Mesendoderm (in vitro differentiated cells): ENCODE data around the gene SMIM22.

ENCODE experiments used
- DNase-seq: peaks from one replicate; pipeline ENCODE4 v3.0.0; 2013
- H2AK5ac ChIP-seq: 2 replicates; pipeline ENCODE4 v1.6.1; 2013; ENCODE audit warnings: low read length, inconsistent platforms
- H2BK120ac ChIP-seq: 2 replicates; pipeline ENCODE4 v1.6.1; 2013; ENCODE audit warnings: low read depth, mild to moderate bottlenecking, low read length, moderate library complexity, mixed read lengths
- H2BK15ac ChIP-seq: replicated peaks from 2 replicates; pipeline ENCODE4 v1.6.1; 2013; ENCODE audit warnings: low read depth, mild to moderate bottlenecking, moderate library complexity
- H2BK5ac ChIP-seq: 2 replicates; pipeline ENCODE4 v1.6.1; 2013; ENCODE audit warnings: low read length, inconsistent platforms
- H3K18ac ChIP-seq: 2 replicates; pipeline ENCODE4 v1.6.1; 2013; ENCODE audit warnings: mild to moderate bottlenecking, low read length, mixed read lengths
- H3K23ac ChIP-seq: one replicate; pipeline ENCODE4 v1.6.1; 2013; ENCODE audit warnings: low read length
- H3K27ac ChIP-seq: 2 replicates; pipeline ENCODE4 v1.5.1; 2013; ENCODE audit warnings: low read depth, mild to moderate bottlenecking, inconsistent platforms, low read length, moderate library complexity
- H3K27me3 ChIP-seq: 2 replicates; pipeline ENCODE4 v1.6.1; 2013; ENCODE audit warnings: low read length, control low read depth, mild to moderate bottlenecking, inconsistent platforms; ENCODE audit not compliant: insufficient read depth, poor library complexity
- H3K36me3 ChIP-seq: 2 replicates; pipeline ENCODE4 v1.6.1; 2013; ENCODE audit warnings: low read length, inconsistent platforms; ENCODE audit not compliant: control insufficient read depth, insufficient read depth
- H3K4ac ChIP-seq: one replicate; pipeline ENCODE4 v1.6.1; 2013; ENCODE audit warnings: low read depth, mild to moderate bottlenecking, low read length, moderate library complexity
- H3K4me1 ChIP-seq: 2 replicates; pipeline ENCODE4 v1.6.1; 2013; ENCODE audit warnings: low read depth, low read length, inconsistent platforms; ENCODE audit not compliant: control insufficient read depth
- H3K4me2 ChIP-seq: 2 replicates; pipeline ENCODE4 v1.6.1; 2013; ENCODE audit warnings: low read length
- H3K4me3 ChIP-seq: 2 replicates; pipeline ENCODE4 v1.5.1; 2013; ENCODE audit warnings: mild to moderate bottlenecking, low read length
- H3K56ac ChIP-seq: one replicate; pipeline ENCODE4 v1.6.1; 2013; ENCODE audit warnings: low read length
- H3K79me1 ChIP-seq: 2 replicates; pipeline ENCODE4 v1.6.1; 2013; ENCODE audit warnings: low read length, inconsistent platforms
- H3K79me2 ChIP-seq: 2 replicates; pipeline ENCODE4 v1.6.1; 2013; ENCODE audit warnings: mild to moderate bottlenecking, low read length; ENCODE audit not compliant: control insufficient read depth, insufficient read depth
- H3K9ac ChIP-seq: 2 replicates; pipeline ENCODE4 v1.6.1; 2013; ENCODE audit warnings: low read length, inconsistent platforms
- H4K5ac ChIP-seq: one replicate; pipeline ENCODE4 v1.6.1; 2013; ENCODE audit warnings: low read length
- H4K8ac ChIP-seq: one replicate; pipeline ENCODE4 v1.6.1; 2013; ENCODE audit warnings: low read depth, mild to moderate bottlenecking, control low read depth, low read length, moderate library complexity
- WGBS: extraction: QIAGEN DNeasy Blood & Tissue Kit; methylation state at CpG from one replicate; pipeline ENCODE4 v1.1.7; 2013; ENCODE audit warnings: low lambda C conversion rate, missing lambda C conversion rate; ENCODE audit not compliant: insufficient coverage; ENCODE audit errors: extremely low coverage; 5-methylcytosine and 5-hydroxymethylcytosine counted together

Gene SMIM22

GRCh38 chr16:4775005-4775404 is 20.2 kb upstream of the SMIM22 start:
- Histone ChIP-seq H4K5ac (no peak overlapping the region), H3K18ac (no peak overlapping the region), H3K9ac (no peak overlapping the region), H3K4me1 (no peaks in the 10 kb centered on the region), H3K36me3 (no peaks in the 10 kb centered on the region), H4K8ac (no peak overlapping the region), H3K23ac (no peak overlapping the region), H3K4ac (no peak overlapping the region), H3K27me3 (no peaks in the 10 kb centered on the region), H3K27ac (no peak overlapping the region), H3K79me2 (no peaks in the 10 kb centered on the region), H3K4me3 (no peak overlapping the region), H2BK15ac (no peak overlapping the region), H2BK120ac (no peak overlapping the region), H3K56ac (no peak overlapping the region), H3K79me1 (no peaks in the 10 kb centered on the region), H2AK5ac (no peak overlapping the region), H2BK5ac (no peak overlapping the region), H3K4me2 (no peak overlapping the region)
- DNase-seq: no peak
- no CpG with 5 or more reads among the region's 13 CpGs for whole genome bisulfite sequencing

DNA sequence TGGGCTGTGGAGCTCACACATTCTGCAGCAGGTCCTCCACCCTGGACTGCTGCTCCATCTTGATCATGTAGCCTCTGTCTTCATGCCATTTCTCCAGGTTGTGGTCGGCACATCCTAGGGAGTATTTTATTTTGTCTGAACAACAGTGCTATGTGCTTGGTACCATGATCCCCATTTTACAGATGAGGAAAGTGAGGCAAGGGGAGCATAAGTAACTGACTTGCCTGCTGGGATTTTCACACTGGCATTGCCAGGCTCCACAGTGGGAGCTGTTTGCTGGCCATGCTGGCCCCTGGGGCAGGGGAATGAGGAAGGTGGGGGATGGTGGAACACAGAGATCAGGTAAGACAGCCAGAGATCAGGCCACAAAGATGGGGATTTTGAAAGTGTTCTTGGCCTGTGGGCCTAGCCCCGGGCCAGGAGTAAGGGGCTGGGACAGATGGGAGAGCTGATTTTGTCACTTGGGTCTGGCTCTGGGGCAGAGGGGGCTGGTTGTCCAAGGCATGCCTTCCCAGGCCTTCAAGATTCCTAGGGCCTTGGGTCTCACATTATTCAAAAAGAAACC is 18.9 kb upstream of the SMIM22 start:
- Histone ChIP-seq H4K8ac (no peak overlapping the region), H2BK120ac (no peak overlapping the region), H3K4ac (no peak overlapping the region), H3K27me3 (no peaks in the 10 kb centered on the region), H4K5ac (no peak overlapping the region), H3K36me3 (no peaks in the 10 kb centered on the region), H3K18ac (no peak overlapping the region), H2BK5ac (no peak overlapping the region), H3K56ac (no peak overlapping the region), H3K27ac (no peak overlapping the region), H3K79me1 (no peaks in the 10 kb centered on the region), H3K9ac (no peak overlapping the region), H3K4me2 (no peak overlapping the region), H3K79me2 (no peaks in the 10 kb centered on the region), H3K4me1 (no peaks in the 10 kb centered on the region), H3K4me3 (no peak overlapping the region), H3K23ac (no peak overlapping the region), H2AK5ac (no peak overlapping the region), H2BK15ac (no peak overlapping the region)
- WGBS: no CpG with 5 or more reads among the region's 2 CpGs
- no peak for DNase-seq

DNA sequence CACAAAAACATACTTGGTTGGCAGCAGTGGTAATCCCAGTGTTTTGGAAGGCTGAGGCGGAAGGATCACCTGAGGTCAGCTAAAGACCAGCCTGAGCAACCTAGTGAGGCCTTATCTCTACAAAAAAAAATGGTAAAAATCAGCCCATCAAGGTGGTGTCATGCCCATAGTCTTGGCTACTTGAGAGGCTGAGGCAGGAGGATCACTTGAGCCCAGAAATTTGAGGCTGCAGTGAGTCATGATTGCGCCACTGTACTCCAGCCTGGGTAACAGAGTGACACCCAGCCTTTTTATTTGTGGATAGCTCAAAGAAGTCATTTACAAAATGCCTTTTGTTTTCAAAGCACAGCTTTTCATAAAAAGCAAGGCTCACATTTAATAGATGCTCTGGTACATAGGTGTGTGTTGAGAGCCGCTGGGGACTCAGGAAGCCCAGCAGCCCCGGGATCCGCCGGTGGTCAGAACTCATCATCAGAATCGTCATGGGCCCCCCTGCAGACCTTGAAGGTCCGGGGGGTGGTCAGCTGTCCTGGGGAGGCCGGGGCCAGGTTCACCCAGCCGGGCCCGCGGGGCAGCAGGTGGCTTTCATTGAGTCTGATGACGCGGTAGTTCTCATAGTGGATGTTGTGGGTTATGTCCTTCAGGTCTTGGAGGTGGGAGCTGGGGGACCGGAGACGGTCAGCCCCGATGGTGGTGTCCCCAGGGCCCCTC is 17.7 kb upstream of the SMIM22 start:
- Histone ChIP-seq H3K9ac (no peak overlapping the region), H3K4me3 (no peak overlapping the region), H4K5ac (no peak overlapping the region), H2AK5ac (no peak overlapping the region), H2BK15ac (no peak overlapping the region), H3K79me1 (no peaks in the 10 kb centered on the region), H3K4me2 (no peak overlapping the region), H3K79me2 (no peaks in the 10 kb centered on the region), H3K4ac (no peak overlapping the region), H3K27ac (no peak overlapping the region), H3K18ac (no peak overlapping the region), H2BK120ac (no peak overlapping the region), H3K56ac (no peak overlapping the region), H2BK5ac (no peak overlapping the region), H3K27me3 (no peaks in the 10 kb centered on the region), H3K4me1 (no peaks in the 10 kb centered on the region), H3K36me3 (no peaks in the 10 kb centered on the region), H4K8ac (no peak overlapping the region), H3K23ac (no peak overlapping the region)
- no CpG with 5 or more reads among the region's 17 CpGs for WGBS
- DNase-seq: no peak

- no peak overlapping the region for H3K18ac ChIP-seq
- no peak overlapping the region for H2BK5ac ChIP-seq
- no peaks in the 10 kb centered on the region for H3K79me1 ChIP-seq
Observed at GRCh38 chr16:4778050-4778392, 17.1 kb upstream of the SMIM22 start.

GRCh38 chr16:4780235-4780634 is 14.9 kb upstream of the SMIM22 start:
- Histone ChIP-seq H4K8ac (no peak overlapping the region), H3K4me2 (no peak overlapping the region), H3K27ac (no peak overlapping the region), H3K79me1 (no peaks in the 10 kb centered on the region), H3K23ac (no peak overlapping the region), H3K79me2 (no peaks in the 10 kb centered on the region), H3K56ac (no peak overlapping the region), H3K36me3 (no peaks in the 10 kb centered on the region), H2AK5ac (no peak overlapping the region), H2BK15ac (no peak overlapping the region), H2BK120ac (no peak overlapping the region), H3K9ac (no peak overlapping the region), H3K18ac (no peak overlapping the region), H3K4ac (no peak overlapping the region), H4K5ac (no peak overlapping the region), H3K27me3 (no peaks in the 10 kb centered on the region), H3K4me1 (no peaks in the 10 kb centered on the region), H3K4me3 (no peak overlapping the region), H2BK5ac (no peak overlapping the region)
- WGBS: no CpG with 5 or more reads among the region's 4 CpGs
- DNase-seq: no peak

More at GRCh38 chr16:4778050-4778392, 17.1 kb upstream of the SMIM22 start:
- DNase-seq: no peak
- no peak overlapping the region for H3K4me3 ChIP-seq
- no peaks in the 10 kb centered on the region for H3K79me2 ChIP-seq
- no peak overlapping the region for H2BK15ac ChIP-seq
- no peak overlapping the region for H2AK5ac ChIP-seq
- no peak overlapping the region for H3K27ac ChIP-seq
- no peak overlapping the region for H4K8ac ChIP-seq
- no peak overlapping the region for H3K4me2 ChIP-seq
- no peak overlapping the region for H2BK120ac ChIP-seq
- H3K4ac ChIP-seq: no peak overlapping the region
- H3K9ac ChIP-seq: no peak overlapping the region
- H4K5ac ChIP-seq: no peak overlapping the region
- WGBS: no CpG with 5 or more reads among the region's 5 CpGs
- H3K56ac ChIP-seq: no peak overlapping the region
- H3K36me3 ChIP-seq: no peaks in the 10 kb centered on the region
- H3K4me1 ChIP-seq: no peaks in the 10 kb centered on the region
- H3K23ac ChIP-seq: no peak overlapping the region
- H3K27me3 ChIP-seq: no peaks in the 10 kb centered on the region
